Stimulated activated CD8-positive, alpha-beta memory T cell treated with anti-CD3 and anti-CD28 coated beads, Interleukin-7, amount 100 ng/mL, for 1 hour (primary cell): ENCODE results near the gene VPS13D.
"Not testable (repeated sequence)": the region's sequence is repeated elsewhere in the genome, so short reads cannot be mapped to it uniquely, and the experiment has no call there.

Experiments
- DNase-seq, 2 donors: peaks; one replicate each; pipeline ENCODE4 v3.0.0-alpha.2; 2020; ENCODE audit warnings: low read depth in 2 of 2

Gene VPS13D

DNA sequence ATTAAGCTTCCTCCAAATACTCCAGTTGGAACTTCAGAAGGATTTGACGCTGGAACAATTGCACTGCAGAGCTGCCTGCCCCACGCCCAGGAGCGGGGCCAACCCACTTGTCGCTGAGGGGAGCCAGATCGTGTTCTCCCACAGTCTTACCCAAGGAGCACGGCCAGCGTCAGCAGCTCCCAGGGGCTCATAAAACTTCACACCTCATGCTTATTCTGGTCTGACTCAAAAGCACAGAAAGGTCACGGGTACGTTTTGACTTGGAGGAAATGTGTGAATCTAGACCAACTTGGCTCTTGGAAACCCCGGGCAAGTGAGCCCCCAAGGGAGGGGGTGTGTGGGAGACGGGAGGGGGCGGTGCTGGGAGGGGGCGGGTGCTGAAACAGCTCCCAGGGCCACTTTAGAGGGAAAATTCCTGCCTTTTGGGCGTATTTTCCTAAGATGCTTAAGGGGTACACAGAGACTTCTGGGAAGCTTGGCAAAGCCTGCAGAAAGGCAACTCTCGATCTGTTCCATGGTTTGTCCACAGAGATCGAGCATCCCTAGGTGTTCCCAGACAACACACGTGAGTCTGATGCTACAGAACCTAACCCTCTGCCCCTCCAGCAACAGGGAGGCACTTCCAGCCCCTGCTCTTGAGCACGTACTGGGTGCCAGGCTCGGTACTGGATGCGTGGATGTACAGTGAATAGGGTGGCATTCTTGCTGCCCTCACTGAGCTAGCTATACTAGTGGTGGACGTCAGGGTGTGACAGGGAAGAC, 289.3 kb downstream of the VPS13D start:
- no peak for DNase-seq

GRCh38 chr1:12519693-12520364, 290.0 kb downstream of the VPS13D start:
- DNase-seq, result no peak

- no peak for DNase-seq
Measured at GRCh38 chr1:12521096-12521495, 291.3 kb downstream of the VPS13D start.

GRCh38 chr1:12522780-12523179, 292.9 kb downstream of the VPS13D start:
- not testable (repeated sequence) for DNase-seq

DNA sequence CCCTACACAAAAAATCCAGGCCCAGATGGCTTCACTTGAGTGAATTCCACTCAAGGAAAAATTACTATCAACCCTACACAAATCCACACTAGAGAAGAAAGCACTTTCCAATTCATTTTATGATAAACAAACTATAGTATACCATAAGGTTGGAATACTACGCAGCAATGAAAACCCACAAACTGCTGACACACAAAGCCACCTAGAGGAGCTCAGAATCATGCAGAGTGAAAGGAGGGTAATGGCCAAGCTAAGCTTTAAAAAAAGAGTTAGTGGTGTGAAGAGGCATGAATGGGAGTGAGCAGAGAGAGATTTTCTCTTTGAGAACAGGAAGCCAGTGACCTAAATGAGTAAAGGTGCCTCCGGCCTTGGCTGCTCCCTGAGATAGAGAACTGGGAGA, 294.4 kb downstream of the VPS13D start:
- DNase-seq, result no peak

- no peak for DNase-seq
Measured at GRCh38 chr1:12525311-12526181, 295.7 kb downstream of the VPS13D start.

DNA sequence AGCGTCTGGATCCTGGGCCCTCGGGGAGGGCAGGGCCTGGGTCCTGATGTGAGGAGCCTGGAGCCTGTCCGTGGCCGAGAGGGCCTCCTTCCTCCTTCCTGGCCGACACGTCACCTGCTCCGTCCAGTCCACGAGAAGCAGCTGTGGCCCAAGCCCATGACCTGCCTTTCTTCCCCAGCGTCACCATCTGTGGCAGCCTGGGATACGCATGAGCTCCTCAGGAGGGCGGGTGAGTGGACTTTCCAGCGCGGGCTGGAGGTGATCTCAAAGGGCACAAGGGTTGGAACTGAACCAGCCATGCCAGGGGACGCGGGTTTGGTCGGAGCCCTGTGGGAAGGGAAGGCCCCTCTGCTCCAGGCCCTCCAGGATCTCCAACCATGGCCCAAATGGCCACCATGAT, 297.7 kb downstream of the VPS13D start:
- DNase-seq, result no peak

- no peak for DNase-seq
Measured at GRCh38 chr1:12528021-12528852, 298.4 kb downstream of the VPS13D start.

- no peak for DNase-seq
Measured at GRCh38 chr1:12529640-12530174, 299.9 kb downstream of the VPS13D start.

DNA sequence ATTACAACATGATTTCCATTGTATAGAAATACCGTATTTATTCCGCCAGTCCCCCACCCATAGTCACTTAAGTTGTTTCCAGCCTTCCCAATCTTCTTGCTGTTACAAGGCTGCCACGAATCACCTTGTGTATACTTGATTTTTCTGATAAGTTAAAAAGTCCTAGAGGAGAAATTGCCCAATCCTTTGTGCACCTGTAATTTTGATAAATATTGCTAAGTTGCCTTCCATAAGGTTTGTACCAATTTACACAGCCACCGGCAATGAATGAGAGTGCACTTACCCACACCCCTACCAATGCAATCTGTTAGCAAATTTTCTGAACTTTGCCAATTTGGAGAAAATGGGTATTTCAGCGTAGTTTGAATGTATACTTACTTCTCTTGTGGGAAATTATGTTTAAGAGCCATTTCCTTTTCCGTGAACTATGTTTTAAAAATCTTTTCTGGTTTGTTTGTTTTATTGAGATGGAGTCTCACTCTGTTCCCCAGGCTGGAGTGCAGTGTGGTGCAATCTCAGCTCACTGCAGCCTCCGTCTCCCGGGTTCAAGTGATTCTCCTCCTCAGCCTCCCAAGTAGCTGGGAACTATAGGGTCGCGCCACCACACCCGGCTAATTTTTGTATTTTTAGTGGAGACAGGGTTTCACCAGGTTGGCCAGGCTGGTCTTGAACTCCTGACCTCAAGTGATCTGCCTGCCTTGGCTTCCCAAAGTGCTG, 300.8 kb downstream of the VPS13D start:
- no peak for DNase-seq

DNA sequence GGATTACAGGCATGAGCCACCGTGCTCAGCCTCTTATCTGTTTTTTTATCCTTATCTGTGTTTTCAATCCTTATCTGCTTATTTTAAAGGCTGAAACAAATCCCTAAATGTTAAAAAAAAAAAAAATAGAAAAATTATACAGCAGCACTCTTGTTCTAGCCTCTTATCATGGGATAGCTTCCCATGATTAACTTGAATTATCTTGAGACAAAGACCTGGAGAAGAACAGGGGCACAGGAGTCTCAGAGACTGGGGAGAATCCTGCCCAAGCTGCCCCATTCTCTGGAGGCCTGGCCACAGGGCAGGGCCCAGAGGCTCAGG, 301.3 kb downstream of the VPS13D start:
- no peak for DNase-seq

- DNase-seq, result no peak
Measured at GRCh38 chr1:12532405-12533315, 302.8 kb downstream of the VPS13D start.

DNA sequence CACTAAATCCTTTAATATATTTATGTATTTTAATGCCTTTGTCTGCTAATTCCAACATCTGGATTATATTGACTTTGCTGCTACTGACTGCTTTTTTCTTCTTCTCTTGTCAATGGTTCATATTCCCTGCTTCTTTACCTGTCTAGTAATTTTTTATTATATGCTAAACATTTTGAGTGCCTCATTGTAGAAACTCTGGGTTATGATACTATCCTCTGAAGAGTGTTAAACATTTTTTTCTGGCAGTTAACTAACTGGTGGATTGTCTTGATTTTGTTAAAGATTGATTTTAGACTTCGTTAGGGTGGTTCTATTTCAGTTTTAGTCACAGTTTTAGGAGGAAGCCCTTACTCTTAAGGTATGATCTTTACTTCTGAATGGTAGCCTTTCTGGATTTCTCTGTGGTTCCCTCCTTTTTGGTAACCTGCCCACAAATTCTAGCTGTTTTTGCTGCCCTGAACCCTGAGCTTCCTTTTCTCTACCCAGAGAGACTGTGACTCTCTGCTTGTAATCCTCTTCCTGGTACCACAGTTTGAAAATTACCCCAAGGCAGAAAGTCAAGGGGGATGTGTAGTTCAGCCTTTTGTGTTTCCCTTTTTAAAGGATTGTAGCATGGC, 306.3 kb downstream of the VPS13D start:
- DNase-seq, result no peak

- no peak for DNase-seq
Measured at GRCh38 chr1:12537294-12537693, 307.5 kb downstream of the VPS13D start.

DNA sequence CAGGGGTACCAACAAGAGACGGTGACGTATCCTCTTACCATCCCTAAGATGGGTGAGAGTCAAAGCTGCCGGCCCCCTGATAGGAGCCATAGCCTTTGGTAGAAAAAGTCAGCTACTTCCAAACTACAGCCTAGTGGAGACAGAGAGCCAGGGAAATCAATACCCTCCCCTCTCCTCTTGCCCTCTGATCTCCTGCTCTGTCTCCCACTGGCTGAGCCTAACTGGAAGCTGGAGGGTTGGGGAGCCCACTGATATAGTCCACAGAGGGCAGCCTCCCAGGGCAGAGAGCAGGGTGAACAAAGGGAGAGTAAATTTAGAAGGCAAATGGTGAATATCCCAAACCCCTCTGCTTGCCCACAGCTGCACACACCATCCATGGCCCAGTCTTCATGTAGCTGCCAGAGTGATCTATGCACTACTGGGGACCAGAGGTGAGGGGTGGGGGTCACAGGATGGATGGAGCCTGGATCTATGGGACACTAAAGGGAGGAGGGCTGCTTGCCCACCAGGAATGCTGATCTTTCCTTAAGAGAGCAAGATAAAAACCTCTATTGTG, 308.2 kb downstream of the VPS13D start:
- DNase-seq, result no peak

DNA sequence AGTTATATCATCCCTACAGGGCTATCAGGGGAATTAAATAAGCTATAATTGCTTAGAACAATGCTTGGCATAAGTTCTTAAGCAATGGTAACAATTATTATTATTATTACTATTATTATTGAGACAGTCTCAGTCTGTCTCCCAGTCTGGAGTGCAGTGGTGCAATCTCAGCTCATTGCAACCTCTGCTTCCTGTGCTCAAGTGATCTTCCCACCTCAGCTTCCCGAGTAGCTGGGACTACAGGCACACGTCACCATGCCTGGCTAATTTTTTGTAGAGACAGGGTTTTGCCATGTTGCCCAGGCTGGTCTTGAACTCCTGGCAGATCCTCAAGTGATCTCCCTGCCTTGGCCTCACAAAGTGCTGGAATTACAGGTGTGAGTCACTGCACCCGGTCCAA, 308.7 kb downstream of the VPS13D start:
- DNase-seq, result not testable (repeated sequence)

GRCh38 chr1:12539320-12539704, 309.5 kb downstream of the VPS13D start:
- no peak for DNase-seq

GRCh38 chr1:12539705-12540579, 310.1 kb downstream of the VPS13D start:
- DNase-seq, result no peak
